HG03139 (cell line): Measurements from ENCODE around the gene PRKCE.

ENCODE experiments used
- ATAC-seq: cut with Tn5 transposase; IDR thresholded peaks from one replicate; pipeline ENCODE4 v1.9.1; 2021; ENCODE audit not compliant: unreplicated experiment

Gene PRKCE

DNA sequence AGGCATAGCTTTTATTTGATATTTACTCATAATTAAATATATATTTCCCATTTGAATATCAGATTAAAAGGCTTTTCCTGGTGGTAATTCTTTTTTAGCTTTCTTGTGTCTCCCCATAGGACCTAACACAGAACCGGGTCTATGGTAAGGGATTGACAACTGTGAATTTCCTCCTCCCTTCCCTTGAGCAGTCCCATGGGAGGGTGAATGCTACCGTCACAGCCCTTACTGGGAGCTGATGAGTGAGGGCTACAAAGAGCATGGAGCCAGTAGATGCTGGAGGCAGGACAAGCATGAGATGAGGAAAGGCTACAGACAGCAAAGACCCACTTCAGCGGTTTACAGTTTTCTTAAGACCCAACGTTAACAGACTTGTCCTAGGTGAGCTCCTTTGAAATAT lies 475.1 kb downstream of the PRKCE start:
- no peak for ATAC-seq

DNA sequence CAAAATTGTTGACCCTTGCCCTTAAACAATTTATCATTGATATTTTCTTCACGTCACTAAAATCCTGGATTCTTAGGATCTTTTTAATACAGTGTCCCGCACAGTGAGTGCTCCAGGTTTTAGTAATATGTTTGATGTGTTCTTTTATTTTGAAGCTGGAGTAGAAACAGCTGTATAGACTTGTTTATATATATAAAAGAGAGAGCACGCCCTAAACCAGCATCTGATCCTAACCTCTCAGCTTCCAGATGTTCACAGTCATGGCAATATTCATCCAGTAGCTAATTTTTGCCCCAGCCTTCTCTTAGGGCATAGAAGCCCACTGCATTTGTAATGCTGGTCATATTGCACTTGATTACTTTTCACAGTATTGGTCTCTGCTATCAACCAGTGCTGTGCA lies 475.7 kb downstream of the PRKCE start:
- ATAC-seq = no peak

GRCh38 chr2:46130511-46130910 lies 479.0 kb downstream of the PRKCE start:
- no peak for ATAC-seq

DNA sequence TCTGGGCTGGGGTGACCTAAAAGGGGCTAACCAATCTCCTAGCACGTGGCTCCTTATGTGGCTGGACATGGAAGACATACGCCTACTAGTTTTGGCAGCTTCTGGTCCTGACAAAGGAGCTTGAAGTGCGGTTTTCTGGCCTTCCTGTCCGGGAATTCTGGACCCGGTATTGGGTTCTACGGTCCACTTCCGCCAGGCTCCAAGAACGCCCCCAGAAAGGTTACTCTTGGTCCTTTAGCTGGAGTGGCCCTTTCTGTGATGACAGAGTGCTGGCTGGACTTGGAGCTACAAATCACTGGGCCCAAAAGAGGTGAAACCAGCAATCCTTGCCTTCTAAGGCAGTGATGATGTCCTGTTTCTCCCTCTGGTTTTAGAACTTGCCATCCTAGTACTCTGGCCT lies 481.5 kb downstream of the PRKCE start:
- ATAC-seq = no peak

GRCh38 chr2:46134531-46135227 lies 483.2 kb downstream of the PRKCE start:
- ATAC-seq = no peak

DNA sequence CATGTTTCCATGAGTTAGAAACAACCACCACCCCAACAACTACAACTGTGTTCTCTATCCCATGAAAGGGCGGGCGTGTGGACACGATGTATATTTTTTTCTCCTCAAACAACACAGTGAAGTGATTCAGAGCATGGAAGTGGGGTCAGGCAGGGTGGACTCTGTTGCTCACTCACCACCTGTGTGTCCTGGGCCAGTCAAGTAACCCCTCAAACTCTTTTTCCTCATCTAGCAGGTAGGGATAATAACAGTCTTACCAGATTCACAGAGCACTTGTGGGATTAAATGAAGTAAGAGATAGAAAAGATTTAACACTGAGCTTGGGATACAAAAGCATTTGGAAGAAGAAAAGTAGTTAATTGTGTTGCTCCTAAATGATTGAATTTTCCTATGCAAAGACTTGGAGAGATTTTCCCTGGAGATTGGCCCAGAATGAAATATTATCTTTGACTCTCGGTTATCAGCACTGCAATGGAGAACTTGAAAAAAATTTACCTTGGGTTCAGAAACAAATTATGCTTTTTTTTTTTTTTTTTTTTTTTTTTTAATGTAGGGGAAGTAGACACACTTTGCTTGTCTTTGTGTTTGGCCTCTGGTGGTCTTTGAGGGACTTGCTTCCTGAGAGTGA lies 483.9 kb downstream of the PRKCE start:
- ATAC-seq = no peak

DNA sequence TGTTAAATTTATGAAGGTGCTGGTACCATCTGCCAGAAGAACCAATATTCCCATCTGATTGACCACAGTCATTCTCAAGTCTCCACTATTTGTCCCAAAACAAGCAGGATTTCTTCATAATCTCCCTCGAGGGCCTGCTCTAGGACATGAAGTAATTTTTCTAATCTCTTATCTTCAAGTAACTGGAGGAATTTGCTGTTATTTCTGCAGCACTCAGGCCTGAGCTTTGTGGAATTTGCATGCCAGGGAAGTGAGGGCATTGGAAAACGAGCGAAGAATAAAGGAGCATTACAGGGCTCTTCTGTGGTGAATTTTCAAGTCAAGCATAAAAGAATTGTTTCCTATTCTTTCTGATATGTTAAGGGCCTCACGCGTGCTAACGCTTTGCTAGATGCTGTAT lies 484.5 kb downstream of the PRKCE start:
- ATAC-seq = no peak

DNA sequence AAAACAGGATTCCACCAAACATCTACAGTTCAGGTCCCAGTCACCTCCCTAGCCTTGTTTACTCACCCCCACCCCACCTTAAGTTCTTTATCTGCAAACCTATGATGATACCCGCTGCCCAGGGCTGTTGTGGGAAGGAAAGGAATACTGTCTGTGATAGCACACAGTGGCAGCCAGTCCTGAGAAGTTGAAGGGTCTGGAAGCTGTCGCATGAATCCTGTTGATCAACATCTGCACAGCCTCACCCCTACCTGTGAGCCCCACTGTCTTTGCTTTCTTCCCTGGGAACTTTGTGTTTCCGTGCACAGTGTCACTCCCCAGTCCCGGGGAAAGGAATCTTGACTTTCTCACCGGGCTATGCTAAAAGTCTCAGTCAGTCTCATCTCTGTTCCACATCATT lies 485.0 kb downstream of the PRKCE start:
- ATAC-seq = no peak

GRCh38 chr2:46136953-46137352 lies 485.5 kb downstream of the PRKCE start:
- ATAC-seq = no peak

GRCh38 chr2:46142546-46143428 lies 491.3 kb downstream of the PRKCE start:
- ATAC-seq = no peak

- no peak for ATAC-seq
Measured at GRCh38 chr2:46143429-46144132, 492.1 kb downstream of the PRKCE start.

DNA sequence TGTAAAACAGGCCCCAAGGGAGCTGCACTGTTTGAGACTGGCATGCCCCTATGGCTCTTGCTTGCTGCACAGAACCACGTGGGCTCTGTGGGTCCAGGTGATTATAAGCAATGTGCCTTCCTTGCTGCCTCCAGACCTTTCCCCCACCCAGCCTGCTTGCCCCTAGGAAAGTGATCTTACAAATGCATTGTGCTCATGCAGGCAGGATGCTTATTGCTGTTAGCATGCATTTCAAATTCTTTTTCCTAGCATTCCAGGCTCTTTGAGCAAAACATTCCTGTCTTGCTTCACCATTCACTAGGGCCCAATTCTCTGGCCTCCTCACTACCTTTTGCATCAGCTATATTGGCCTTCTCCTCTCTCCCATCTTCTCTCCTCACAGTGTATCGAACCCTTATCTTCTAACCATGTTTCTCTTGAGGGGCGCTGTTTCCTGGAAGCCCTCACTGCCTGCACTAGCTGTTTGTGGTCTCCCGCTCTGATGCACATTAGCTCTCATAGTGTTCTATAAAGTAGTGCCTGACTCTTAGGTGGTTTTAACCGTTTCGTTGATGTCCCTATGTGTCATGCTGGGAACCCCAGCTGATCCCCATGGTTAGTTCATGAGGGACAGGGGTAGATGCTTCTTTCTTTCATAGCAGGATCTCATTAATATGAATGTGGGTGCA lies 492.8 kb downstream of the PRKCE start:
- no peak for ATAC-seq

DNA sequence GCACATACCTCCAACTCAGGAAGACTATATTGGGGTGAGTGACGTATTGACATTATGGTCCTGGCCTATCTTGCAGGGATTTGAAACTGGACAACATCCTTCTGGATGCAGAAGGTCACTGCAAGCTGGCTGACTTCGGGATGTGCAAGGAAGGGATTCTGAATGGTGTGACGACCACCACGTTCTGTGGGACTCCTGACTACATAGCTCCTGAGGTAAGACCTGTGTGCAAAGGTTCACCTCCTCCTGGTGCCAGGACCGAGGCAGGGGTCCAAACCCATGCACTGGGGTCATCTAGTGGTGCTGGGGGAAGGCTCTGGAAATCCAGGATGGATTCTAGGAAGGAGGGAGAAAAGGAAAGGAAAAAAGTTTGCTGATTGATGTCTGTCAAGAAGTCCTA lies 493.5 kb downstream of the PRKCE start:
- no peak for ATAC-seq

GRCh38 chr2:46145840-46146239 lies 494.4 kb downstream of the PRKCE start:
- ATAC-seq = no peak

GRCh38 chr2:46146866-46147502 lies 495.5 kb downstream of the PRKCE start:
- no peak for ATAC-seq

GRCh38 chr2:46147626-46148368 lies 496.3 kb downstream of the PRKCE start:
- ATAC-seq = no peak

- ATAC-seq = no peak
Measured at GRCh38 chr2:46148369-46148736, 496.9 kb downstream of the PRKCE start.

- no peak for ATAC-seq
Measured at GRCh38 chr2:46150445-46150955, 499.0 kb downstream of the PRKCE start.

GRCh38 chr2:46151577-46151976 lies 500.1 kb downstream of the PRKCE start:
- no peak for ATAC-seq
